Caki2 (cell line): Measurements from ENCODE around the gene MRPL51. TPM values are rescaled to one million over a fixed set of nuclear protein-coding genes. Genes with fewer than 3 reads are reported as not detected.
A peak's percentile ranks its signal among the peaks of the same experiment; 100 is the strongest.
"Not testable (repeated sequence)": the region's sequence is repeated elsewhere in the genome, so short reads cannot be mapped to it uniquely, and the experiment has no call there.

Experiments
- DNase-seq: peaks from one replicate; pipeline ENCODE4 v3.0.0-alpha.2; 2015; ENCODE audit warnings: low read depth
- in situ Hi-C: cut with HindIII; loops from 2 replicates; pipeline ENCODE4 v1.10.0; 2016; ENCODE audit warnings: low sequenced_read_pairs, low pct_unique_long_range_greater_than_20kb, mixed read lengths
- total RNA-seq: library from RNA; depleted of rRNA; stranded (reverse); fragments of >200 nt; shearing (Covaris generic); gene quantifications from 2 replicates; pipeline ENCODE4 v1.2.3, GENCODE V29; 2014; ENCODE audit warnings: low replicate concordance

Gene MRPL51
- total RNA-seq, 1 experiment from 2014 or later = 400 TPM

DNA sequence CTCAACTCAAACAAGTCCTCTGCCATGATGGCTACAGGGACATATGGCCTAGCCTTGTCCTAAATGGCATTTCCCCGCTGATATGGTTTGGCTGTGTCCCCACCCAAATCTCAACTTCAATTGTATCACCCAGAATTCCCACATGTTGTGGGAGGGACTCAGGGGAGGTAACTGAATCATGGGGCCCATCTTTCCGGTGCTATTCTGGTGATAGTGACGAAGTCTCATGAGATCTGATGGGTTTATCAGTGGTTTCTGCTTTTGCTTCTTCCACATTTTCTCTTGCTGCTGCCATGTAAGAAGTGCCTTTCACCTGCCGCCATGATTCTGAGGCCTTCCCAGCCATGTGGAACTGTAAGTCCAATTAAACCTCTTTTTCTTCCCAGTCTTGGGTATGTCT, 26.3 kb downstream of the MRPL51 start:
- in situ Hi-C loops, DNase-seq: not testable (repeated sequence)

DNA sequence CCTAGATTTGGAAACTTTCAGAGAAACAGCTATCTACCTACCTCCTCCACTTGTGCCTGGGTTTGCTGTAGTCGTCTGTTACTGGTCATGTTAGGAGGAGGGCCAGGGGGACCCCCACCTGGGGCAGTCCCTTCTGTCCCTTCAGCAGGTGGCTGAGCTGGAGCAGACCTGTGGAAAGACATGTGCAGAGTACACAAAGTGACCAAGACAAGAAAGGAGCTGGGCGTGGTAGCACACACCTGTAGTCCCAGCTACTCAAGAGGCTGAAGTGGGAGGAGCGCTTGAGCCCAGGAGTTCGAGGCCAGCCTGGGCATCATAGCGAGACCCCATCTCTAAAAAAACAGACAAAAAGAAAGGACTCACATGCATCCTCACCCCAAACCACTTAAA, 26.9 kb downstream of the MRPL51 start:
- in situ Hi-C loops = no loop called here
- no peak for DNase-seq

DNA sequence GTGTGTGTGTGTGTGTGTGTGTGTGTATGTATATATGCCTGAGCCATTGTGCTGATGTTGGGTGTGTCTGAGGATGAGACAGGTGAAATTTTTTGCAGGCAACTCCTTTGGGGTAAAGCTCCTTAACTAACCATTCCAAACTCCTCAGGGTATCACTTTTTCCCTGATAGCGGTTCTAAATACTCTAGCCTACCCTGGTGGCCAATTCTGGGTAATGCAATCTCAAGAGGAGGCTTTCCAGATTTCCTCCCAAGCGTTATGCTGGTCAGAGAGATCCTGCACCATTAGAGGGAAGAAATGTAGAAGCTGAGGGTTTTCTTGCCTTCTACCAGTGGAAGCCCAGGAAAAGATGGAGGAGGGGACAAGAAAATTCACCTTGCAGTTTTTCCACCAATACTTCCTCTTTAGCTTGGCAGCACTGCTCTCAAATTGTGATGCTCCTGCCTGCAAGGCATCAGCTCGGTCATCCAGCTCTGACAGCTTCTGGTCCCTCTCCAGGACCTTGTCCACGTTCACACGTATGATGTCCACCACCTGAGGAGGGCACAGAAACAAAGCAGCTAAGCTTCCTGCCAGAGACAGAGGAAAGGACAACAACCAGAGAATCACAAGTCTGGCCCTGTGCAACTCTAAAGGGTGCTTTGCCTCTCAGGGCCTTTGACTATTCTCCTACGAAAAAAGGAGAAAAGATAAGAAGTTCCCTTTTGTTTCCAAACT, 27.4 kb downstream of the MRPL51 start:
- in situ Hi-C loops = no loop called here
- peak; percentile 58 for DNase-seq

DNA sequence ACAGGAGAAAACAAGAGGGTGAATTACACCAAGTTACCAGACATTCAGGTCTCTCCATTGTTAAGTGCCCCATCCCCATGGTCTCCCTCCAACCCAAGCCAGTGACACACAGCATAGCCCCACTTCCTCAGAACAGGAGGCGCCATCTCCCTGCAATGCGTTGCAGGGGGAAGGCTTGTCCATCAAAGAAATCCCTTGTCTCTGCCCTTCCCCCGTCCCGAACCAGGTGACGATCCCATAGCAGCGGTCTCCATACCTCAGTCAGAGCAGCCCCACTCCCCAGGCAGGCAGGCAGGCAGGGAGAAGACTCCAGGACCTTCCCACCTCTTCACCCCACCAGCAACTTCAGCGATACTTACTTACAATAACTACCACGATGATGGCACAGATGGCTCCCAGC, 28.5 kb downstream of the MRPL51 start:
- DNase-seq = no peak
- in situ Hi-C loops = no loop called here

DNA sequence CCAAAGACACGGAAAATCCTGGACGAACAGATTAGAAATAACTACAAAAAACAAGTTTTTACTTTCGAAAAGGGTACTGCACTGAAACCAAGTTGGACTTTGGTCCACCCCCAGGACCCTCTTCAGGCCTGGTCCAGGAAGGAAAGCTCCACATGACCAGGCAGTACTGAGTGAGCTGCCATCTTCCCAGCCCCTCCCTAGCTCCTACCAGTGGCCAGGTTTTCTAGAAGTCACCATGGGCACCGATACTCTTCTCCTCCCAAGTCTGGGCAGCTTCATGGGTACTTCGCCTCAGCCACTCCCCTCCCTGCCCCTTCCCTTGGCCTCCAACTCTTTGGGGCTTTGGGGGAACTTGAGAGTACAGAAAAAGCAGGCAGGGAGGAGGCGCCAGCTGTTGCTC, 29.2 kb downstream of the MRPL51 start:
- in situ Hi-C loops = no loop called here
- DNase-seq = no peak

DNA sequence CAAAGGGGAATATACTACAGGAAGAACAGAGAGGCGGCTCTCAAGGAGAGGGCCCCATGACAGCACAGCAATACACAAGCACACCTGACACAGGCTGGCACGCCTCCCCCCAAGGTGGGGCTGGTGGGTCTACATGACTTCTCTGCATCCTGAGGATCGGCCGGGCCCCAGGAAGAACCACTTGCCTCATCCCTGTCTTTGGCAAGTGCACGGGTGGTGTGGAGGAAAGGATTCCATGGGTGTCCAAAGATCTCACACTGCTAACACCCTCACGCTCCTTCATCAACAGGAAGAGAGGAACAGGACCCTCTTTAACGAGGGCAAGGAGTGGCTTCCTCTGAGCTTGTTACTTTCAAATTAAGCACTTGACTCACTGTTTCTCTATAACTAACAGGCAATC, 29.8 kb downstream of the MRPL51 start:
- in situ Hi-C loops = no loop called here
- DNase-seq = no peak

DNA sequence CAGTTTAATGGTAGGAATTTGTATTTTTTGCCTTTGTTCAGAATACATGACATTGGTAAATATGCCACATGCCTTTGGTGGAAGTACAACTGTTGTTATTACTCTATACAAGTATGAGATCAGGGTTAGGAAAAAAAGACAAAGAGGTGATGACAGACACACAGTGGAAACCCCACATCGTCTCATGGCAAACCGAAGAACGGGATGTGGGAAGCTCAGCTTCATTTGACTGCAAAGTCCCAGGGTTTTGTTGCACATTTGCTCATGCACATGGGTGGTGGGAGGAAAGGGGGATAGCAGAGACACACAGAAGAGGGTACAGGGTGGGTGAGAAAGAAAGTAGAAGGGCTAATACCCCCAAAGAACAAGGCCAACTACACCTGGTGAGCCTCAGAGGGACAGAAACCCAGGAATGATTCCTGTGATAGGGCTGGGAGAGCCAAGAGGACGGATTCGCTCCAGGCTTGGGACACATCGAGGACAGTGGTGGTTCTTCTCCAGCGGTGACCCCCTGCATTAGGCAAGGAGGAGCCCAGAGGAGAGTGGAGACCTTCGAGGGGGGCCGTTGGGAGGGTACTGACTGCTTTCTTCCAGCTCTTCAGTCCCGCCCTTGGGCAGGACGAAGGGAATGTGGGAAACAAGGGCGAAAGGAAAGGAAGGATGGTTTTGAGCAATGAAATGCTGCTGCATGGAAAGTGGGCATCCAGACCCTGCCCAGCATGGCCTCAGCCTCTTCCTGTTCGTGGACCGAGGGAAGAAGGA, 30.6 kb downstream of the MRPL51 start:
- in situ Hi-C loops = no loop called here
- DNase-seq = no peak

DNA sequence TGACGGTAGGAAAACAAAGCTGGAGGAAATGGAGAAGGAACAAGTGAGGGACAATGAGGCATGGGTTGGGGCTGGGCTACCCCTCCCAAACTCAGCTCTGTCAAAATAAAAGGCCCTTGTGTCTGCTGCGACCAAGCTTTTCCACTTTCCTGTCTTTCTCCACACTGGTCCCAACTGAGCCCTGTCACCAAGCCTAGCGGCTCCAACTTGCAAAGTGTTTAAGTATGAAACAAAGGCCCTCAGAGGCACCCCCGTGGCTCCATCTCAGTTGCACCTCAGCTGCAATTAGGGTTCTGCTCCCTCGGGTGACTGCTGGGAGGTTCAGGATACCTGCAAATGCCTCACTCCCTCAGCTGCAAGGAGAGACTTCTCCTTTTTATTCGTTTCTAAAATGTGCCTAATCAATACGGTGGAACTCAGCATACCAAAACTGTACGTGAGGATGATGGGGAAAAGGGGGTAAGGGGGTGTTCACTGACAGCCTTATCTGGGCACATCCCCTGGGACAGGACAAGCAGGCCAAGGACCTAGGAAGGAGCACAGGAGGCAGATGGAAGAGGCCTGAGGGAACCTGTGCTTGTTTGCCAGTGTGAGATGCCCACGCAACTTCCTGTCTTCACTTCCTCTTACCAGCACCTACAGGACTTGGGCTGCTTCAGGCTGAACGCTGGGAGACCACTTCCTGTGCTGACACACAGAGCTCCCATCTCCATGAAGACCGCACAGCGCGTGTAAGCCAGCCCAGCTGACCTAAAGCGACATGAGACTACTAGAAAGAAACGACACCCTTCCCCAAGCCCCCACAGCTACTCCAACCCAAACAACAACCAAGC, 31.4 kb downstream of the MRPL51 start:
- DNase-seq = no peak
- in situ Hi-C loops = no loop called here

DNA sequence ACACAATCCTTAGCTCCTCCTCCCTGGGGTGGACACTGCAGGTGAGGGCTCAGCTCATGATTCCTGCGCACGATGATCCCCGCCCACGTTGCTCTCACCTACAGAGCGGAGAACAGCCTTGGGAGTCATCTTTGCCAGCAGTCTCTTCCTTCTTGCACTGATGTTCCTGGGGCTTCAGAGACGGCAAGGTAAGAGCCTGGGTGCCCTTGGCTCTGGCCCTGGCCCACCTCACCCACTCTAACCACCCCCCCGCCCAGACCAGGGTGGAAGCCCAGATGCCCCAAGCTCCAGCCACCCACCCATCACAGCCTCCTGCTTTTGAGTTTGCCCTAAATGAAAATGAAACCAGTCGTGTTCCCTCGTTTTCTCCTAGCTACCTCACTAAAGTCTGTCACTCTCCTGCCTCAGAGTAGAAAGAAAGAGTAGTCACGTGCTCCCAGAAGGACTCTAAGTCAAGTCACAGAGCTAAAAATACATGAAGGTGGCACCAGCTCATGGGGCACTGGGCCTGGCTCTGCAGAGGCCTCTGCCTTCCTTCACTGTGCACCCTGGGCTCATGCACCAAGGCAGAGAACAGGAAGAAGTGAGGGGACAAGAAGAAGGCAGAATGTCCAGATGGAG, 32.2 kb downstream of the MRPL51 start:
- no peak for DNase-seq
- in situ Hi-C loops = no loop called here

DNA sequence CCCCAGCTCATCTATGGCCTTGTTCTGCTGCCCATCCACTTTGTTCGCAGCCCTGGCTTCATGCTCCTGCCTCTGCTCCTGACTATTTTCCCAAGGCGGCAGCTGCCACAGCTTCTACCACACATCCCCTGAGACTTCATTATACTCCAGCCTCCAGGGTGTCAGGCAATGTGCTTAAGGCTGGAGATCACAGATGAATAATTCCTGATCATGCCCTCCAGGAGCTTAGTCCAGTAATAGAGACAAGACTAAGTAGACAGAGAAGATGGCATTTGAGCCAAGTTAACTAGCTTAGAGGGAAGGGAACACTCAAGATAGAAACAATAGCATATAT, 34.1 kb downstream of the MRPL51 start:
- in situ Hi-C loops = no loop called here
- DNase-seq = no peak

DNA sequence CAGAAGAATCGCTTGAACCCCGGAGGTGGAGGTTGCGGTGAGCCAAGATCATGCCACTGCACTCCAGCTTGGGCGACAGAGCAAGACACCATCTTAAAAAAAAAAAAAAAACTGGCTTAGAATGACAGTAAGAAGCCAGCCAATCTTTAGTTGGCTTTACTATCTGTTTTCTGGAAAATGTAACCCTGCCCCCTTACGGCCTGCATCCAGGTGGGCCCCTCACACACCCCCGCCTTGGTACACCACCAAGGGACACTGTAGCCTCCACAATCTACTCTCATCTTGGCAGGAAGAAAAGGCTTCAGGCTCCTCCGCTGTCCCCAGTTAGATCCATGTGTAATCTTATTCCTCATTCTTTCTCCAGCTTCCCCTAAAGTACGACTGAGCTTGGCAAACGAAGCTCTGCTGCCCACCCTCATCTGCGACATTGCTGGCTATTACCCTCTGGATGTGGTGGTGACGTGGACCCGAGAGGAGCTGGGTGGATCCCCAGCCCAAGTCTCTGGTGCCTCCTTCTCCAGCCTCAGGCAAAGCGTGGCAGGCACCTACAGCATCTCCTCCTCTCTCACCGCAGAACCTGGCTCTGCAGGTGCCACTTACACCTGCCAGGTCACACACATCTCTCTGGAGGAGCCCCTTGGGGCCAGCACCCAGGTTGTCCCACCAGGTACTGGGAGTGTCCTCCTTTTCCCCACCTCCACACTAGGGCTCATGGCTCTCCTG, 34.6 kb downstream of the MRPL51 start:
- in situ Hi-C loops = no loop called here

DNA sequence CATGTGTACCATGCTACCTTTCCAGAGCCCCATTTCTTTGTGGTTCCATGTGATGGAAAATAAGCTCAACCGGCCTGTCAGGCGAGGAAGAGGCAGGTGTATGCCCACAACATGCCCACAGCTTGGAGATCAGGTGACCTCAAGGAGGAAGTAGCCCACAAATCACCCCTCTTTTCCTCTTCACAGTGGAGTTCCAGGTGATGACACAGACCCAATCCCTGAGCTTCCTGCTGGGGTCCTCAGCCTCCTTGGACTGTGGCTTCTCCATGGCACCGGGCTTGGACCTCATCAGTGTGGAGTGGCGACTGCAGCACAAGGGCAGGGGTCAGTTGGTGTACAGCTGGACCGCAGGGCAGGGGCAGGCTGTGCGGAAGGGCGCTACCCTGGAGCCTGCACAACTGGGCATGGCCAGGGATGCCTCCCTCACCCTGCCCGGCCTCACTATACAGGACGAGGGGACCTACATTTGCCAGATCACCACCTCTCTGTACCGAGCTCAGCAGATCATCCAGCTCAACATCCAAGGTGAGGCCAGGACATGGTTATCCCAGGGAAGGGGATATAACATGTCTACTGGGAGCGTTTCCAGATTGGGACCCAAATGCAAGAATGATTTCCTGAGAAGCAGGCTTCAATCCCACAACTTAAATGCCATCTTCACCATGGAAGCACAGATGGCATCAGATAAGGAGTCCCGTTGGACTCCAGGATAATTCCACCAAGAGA, 35.7 kb downstream of the MRPL51 start:
- no peak for DNase-seq
- in situ Hi-C loops = no loop called here

More for the DNA sequence above, 34.6 kb downstream of the MRPL51 start:
- no peak for DNase-seq

DNA sequence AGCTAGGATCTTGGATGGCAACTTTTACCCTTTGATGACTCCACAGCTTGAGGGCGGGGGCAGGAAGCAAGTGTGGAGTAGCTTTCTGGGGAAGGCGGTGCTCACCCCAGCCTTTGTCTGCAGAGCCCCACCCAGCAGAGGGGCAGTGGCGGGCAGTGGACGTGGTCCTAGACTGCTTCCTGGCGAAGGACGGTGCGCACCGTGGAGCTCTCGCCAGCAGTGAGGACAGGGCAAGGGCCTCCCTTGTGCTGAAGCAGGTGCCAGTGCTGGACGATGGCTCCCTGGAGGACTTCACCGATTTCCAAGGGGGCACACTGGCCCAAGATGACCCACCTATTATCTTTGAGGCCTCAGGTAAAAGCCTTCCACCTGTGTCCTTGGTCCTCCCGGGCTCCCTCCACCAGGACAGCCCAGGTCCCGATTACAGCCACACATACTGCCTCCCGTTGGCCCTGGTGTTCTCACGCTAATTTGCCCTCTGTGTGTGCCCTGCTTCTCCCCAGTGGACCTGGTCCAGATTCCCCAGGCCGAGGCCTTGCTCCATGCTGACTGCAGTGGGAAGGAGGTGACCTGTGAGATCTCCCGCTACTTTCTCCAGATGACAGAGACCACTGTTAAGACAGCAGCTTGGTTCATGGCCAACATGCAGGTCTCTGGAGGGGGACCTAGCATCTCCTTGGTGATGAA, 40.0 kb downstream of the MRPL51 start:
- in situ Hi-C loops = no loop called here
- no peak for DNase-seq

DNA sequence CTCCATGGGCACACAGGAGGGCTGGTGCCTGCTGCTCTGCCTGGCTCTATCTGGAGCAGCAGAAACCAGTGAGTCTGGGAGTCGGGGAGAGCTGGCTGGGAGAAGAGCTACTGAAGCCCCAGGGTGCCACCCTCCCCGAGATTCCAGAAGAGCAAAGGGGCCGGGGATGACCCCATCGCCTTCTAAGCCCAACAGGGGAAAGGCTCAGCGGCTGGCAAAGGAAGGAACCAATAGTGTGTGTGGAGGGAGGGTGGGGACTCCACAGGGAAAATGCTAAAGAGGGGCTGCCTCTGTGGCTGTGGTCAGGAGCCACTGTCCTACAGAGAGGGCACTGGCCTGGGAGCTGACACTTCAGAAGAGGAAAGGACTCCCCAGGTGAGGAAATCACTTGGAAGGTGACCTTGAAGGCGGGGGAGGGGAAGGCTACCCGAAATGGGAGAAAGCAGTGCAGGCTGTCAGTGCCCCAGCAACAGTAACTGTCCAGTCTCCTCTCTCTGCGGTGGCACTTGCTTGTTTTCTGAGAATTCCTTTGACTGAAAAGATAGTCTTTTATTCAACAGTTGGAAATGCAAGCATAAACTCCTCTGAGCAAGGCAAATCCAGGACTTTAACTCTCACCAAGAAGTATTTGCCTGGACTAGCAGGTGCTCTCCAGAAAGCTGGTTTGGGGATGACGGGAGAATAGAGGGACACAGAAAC, 40.7 kb downstream of the MRPL51 start:
- in situ Hi-C loops = no loop called here
- DNase-seq = no peak

DNA sequence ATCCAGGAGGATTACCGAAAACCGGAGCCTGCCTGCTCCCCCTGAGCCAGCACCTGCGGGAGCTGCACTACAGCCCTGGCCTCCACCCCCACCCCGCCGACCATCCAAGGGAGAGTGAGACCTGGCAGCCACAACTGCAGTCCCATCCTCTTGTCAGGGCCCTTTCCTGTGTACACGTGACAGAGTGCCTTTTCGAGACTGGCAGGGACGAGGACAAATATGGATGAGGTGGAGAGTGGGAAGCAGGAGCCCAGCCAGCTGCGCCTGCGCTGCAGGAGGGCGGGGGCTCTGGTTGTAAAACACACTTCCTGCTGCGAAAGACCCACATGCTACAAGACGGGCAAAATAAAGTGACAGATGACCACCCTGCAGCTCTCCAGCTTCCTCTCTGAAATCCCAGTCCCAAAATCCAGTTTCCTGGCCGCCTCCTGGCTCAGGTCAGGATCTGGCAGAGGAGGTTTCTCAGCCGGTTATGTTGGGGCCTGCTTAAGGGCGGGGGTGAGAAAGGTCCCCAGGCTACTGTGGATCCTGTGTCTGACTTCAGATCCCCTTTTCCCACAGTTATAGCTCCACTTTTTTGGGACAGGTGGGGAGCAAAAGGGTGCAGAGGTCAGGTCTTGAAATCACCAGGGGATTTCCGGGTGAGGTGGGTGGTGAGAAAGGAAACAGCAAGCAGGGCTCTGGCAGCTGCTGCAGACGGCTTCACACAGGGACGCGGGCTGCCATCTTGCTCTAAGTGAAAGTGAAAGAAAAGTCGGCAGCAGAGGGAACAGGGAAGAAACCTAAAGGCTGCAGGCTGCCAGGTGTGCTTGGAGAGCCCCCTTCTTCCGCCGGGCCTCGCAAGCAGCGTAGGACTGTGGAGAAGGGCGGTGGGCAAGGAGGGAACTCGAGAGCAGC, 41.5 kb downstream of the MRPL51 start, which contains the start of gene TAPBPL:
TAPBPL (plus strand) TSS at position 695 of the 897 bp plus-strand sequence. CDS start 207 bp downstream, outside the sequence.
- in situ Hi-C loops = no loop called here
- DNase-seq = peak; percentile 83
